ENCODE data around the gene SHC4. TPM values are rescaled to one million over a fixed set of nuclear protein-coding genes. Genes with fewer than 3 reads are reported as not detected.

The SHC4 gene
- polyA plus RNA-seq, 1 donor from 2014 or later = 4.5 TPM

DNA sequence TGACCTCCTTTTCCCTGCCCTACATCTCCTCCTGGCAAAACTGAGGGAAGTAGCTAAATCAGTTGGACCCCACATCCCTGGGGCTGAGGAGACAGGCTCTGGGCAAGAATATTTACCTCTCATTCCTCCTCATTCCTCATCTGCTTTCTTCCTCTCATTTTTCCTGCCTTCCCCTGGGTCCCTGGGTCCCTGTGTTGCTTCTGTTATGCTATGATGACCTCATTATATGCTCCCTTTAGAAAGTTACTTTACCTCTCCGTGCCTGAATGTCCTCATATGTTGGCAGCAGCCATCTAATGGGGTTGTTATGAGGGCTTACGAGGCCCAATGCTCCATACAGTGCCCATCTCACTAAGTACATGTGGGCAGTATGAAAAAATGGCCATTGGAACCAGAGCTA lies 1.2 kb upstream of the SHC4 start:
- Histone ChIP-seq H3K9me3 (ENCODE audit: low read length) (no peaks in the 10 kb centered on the region), H3K4me3 (ENCODE audit: low read length) (no peak overlapping the region), H4K20me1 (ENCODE audit: insufficient read depth) (no peaks in the 10 kb centered on the region), H3K4me2 (ENCODE audit: low read length) (no peak overlapping the region), H2AFZ (ENCODE audit: low read depth, low read length) (no peak overlapping the region), H3K79me2 (replicated peaks; ENCODE audit: insufficient read depth, low read length) (no peaks in the 10 kb centered on the region), H3K9me2 (ENCODE audit: insufficient read depth, low read length) (no peaks in the 10 kb centered on the region), H3K27ac (ENCODE audit: low read length) (peak overlapping the region; percentile 85), H3K36me3 (ENCODE audit: insufficient read depth, low read length) (no peaks in the 10 kb centered on the region), H3F3A (ENCODE audit: insufficient read depth, low read length, poor library complexity, severe bottlenecking) (no peaks in the 10 kb centered on the region), H3K27me3 (ENCODE audit: insufficient read depth, low read depth, low read length) (peaks cover 15% of the 10 kb centered on the region), H3K9ac (ENCODE audit: low read length) (no peak overlapping the region)
- TF ChIP-seq RAD21 (conservative IDR thresholded peaks at IDR 0.05) (no peak), MXI1 (conservative IDR thresholded peaks at IDR 0.05; ENCODE audit: poor library complexity, severe bottlenecking) (no peak), TAF1 (IDR thresholded peaks at IDR 0.05; ENCODE audit: low read depth) (no peak), EZH2 (IDR thresholded peaks at IDR 0.05; ENCODE audit: borderline replicate concordance, insufficient read depth, low read length, poor library complexity, severe bottlenecking) (no peak), SMC3 (conservative IDR thresholded peaks at IDR 0.05; ENCODE audit: poor library complexity) (no peak), POLR2AphosphoS5 (IDR thresholded peaks at IDR 0.05) (no peak), CTCF (IDR thresholded peaks at IDR 0.05; ENCODE audit: poor library complexity, severe bottlenecking) (no peak), EP300 (conservative IDR thresholded peaks at IDR 0.05; ENCODE audit: poor library complexity, severe bottlenecking) (no peak)
- TF ChIP-seq, protein P1, sequence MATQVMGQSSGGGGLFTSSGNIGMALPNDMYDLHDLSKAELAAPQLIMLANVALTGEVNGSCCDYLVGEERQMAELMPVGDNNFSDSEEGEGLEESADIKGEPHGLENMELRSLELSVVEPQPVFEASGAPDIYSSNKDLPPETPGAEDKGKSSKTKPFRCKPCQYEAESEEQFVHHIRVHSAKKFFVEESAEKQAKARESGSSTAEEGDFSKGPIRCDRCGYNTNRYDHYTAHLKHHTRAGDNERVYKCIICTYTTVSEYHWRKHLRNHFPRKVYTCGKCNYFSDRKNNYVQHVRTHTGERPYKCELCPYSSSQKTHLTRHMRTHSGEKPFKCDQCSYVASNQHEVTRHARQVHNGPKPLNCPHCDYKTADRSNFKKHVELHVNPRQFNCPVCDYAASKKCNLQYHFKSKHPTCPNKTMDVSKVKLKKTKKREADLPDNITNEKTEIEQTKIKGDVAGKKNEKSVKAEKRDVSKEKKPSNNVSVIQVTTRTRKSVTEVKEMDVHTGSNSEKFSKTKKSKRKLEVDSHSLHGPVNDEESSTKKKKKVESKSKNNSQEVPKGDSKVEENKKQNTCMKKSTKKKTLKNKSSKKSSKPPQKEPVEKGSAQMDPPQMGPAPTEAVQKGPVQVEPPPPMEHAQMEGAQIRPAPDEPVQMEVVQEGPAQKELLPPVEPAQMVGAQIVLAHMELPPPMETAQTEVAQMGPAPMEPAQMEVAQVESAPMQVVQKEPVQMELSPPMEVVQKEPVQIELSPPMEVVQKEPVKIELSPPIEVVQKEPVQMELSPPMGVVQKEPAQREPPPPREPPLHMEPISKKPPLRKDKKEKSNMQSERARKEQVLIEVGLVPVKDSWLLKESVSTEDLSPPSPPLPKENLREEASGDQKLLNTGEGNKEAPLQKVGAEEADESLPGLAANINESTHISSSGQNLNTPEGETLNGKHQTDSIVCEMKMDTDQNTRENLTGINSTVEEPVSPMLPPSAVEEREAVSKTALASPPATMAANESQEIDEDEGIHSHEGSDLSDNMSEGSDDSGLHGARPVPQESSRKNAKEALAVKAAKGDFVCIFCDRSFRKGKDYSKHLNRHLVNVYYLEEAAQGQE (IDR thresholded peaks at IDR 0.05; ENCODE audit: borderline replicate concordance) = no peak

DNA sequence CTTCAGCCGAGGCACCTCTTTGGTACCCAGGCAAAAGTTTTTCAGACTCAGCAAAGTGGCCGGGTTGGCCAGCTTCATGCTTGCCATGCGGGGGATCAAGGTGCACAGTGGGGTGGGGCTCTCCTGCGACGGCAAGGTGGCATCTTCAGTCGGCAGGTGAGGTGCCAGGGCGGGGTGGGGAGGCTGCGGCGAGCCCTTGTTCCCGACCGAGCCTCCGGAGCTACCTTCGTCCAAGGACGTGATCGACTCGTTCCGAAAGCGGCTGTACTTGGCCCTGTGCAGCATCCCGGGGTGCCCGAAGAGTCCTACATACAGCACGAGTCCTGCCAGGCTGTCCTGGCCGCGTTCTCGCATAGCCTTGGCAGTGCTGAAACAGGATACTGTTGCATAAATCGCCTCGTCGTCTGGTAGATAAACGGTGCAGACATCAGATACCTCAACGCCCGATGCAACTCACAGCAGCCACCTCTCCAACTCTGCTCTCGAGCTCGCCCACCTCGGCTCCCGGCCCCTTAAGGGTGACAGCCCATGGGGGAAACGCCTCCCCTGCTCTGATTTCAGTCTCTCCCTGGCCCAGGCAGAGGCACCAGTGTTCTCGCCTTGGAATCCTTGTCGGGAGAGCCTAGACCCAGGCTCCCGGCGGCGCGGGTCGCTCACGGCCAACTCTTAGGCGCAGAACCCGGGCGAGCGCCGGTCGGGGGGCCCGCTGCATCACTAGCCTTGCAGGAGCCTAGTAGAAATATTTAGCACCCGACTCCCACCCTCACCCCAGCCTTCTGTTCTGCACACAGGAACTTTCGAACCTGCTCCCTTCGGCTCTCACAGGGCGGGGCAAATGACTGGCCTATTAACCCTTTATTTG lies 826 bp downstream of the SHC4 start:
- peaks cover 15% of the 10 kb centered on the region for H3K27me3 ChIP-seq (ENCODE audit: insufficient read depth, low read depth, low read length)
- H3K4me2 ChIP-seq (ENCODE audit: low read length) = peak overlapping the region; percentile 65
- no peaks in the 10 kb centered on the region for H3F3A ChIP-seq (ENCODE audit: insufficient read depth, low read length, poor library complexity, severe bottlenecking)
- H3K9me2 ChIP-seq (ENCODE audit: insufficient read depth, low read length) = no peaks in the 10 kb centered on the region
- no peaks in the 10 kb centered on the region for H4K20me1 ChIP-seq (ENCODE audit: insufficient read depth)
- TF ChIP-seq POLR2AphosphoS5 (IDR thresholded peaks at IDR 0.05) (no peak), RAD21 (conservative IDR thresholded peaks at IDR 0.05) (no peak), EP300 (conservative IDR thresholded peaks at IDR 0.05; ENCODE audit: poor library complexity, severe bottlenecking) (no peak), MXI1 (conservative IDR thresholded peaks at IDR 0.05; ENCODE audit: poor library complexity, severe bottlenecking) (peak; percentile 46)
- H3K9me3 ChIP-seq (ENCODE audit: low read length) = no peaks in the 10 kb centered on the region
- H2AFZ ChIP-seq (ENCODE audit: low read depth, low read length) = peak overlapping the region; percentile 22
- H3K36me3 ChIP-seq (ENCODE audit: insufficient read depth, low read length) = no peaks in the 10 kb centered on the region
- no peaks in the 10 kb centered on the region for H3K79me2 ChIP-seq (replicated peaks; ENCODE audit: insufficient read depth, low read length)
- peak overlapping the region; percentile 85 for H3K27ac ChIP-seq (ENCODE audit: low read length)
- H3K4me3 ChIP-seq (ENCODE audit: low read length) = peak overlapping the region; percentile 83
- H3K9ac ChIP-seq (ENCODE audit: low read length) = peak overlapping the region; percentile 80
